ENCODE data around the gene SPON1.
"Not testable (repeated sequence)": the region's sequence is repeated elsewhere in the genome, so short reads cannot be mapped to it uniquely, and the experiment has no call there.

The SPON1 gene

GRCh38 chr11:13929395-13929891 is 33.1 kb upstream of the SPON1 start:
- TF ChIP-seq FOXA1 (IDR thresholded peaks at IDR 0.05), result no peak
- TF ChIP-seq SUZ12 (IDR thresholded peaks at IDR 0.05), result no peak
- no peak for TF ChIP-seq L3MBTL2 (conservative IDR thresholded peaks at IDR 0.05)
- no peak for TF ChIP-seq ZNF384 (IDR thresholded peaks at IDR 0.05)
- TF ChIP-seq TARDBP (IDR thresholded peaks at IDR 0.05), result no peak
- no peak for TF ChIP-seq CTBP1 (IDR thresholded peaks at IDR 0.05; ENCODE audit: borderline replicate concordance)
- no peak for TF ChIP-seq ARNT (IDR thresholded peaks at IDR 0.05)
- DNase-seq (ENCODE audit: extremely low spot score), result no peak
- ChIA-PET CTCF (no interaction called here), POLR2A (no interaction called here)

- no peak for DNase-seq (ENCODE audit: extremely low spot score)
- POLR2A ChIA-PET, result no interaction called here
- CTCF ChIA-PET, result interaction anchor here (0.7 kb wide), 1 partner anchor 228 kb away, joined by 5 read pairs; no protein-coding TSS in a partner anchor
- no peak for TF ChIP-seq CTBP1 (IDR thresholded peaks at IDR 0.05; ENCODE audit: borderline replicate concordance)
- no peak for TF ChIP-seq BHLHE40 (IDR thresholded peaks at IDR 0.05; ENCODE audit: borderline replicate concordance)
- no peak for TF ChIP-seq SUZ12 (IDR thresholded peaks at IDR 0.05)
- TF ChIP-seq TARDBP (IDR thresholded peaks at IDR 0.05), result no peak
- TF ChIP-seq LEF1 (IDR thresholded peaks at IDR 0.05; ENCODE audit: borderline replicate concordance), result no peak
- no peak for TF ChIP-seq ZNF384 (IDR thresholded peaks at IDR 0.05)
- no peak for TF ChIP-seq HDGF (IDR thresholded peaks at IDR 0.05; ENCODE audit: borderline replicate concordance)
Measured at GRCh38 chr11:13931356-13931755, 31.2 kb upstream of the SPON1 start.

DNA sequence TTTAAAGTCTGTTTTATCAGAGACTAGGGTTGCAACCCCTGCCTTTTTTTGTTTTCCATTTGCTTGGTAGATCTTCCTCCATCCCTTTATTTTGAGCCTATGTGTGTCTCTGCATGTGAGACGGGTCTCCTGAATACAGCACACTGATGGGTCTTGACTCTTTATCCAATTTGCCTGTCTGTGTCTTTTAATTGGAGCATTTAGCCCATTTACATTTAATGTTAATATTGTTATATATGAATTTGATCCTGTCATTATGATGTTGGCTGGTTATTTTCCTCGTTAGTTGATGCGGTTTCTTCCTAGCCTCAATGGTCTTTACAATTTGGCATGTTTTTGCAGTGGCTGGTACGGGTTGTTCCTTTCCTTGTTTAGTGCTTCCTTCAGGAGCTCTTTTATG is 25.4 kb upstream of the SPON1 start:
- POLR2A ChIA-PET; CTCF ChIA-PET; DNase-seq (ENCODE audit: extremely low spot score): not testable (repeated sequence)

DNA sequence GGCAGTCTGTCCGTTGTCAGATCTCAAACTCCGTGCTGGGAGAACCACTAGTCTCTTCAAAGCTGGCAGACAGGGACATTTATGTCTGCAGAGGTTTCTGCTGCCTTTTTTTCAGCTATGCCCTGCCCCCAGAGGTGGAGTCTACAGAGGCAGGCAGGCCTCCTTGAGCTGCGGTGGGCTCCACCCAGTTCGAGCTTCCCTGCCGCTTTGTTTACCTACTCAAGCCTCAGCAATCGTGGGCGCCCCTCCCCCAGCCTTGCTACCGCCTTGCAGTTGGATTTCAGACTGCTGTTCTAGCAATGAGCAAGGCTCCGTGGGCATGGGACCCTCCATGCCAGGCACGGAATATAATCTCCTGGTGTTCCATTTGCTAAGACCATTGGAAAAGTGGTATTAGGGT is 23.7 kb upstream of the SPON1 start:
- DNase-seq (ENCODE audit: extremely low spot score); CTCF ChIA-PET; POLR2A ChIA-PET: not testable (repeated sequence)

DNA sequence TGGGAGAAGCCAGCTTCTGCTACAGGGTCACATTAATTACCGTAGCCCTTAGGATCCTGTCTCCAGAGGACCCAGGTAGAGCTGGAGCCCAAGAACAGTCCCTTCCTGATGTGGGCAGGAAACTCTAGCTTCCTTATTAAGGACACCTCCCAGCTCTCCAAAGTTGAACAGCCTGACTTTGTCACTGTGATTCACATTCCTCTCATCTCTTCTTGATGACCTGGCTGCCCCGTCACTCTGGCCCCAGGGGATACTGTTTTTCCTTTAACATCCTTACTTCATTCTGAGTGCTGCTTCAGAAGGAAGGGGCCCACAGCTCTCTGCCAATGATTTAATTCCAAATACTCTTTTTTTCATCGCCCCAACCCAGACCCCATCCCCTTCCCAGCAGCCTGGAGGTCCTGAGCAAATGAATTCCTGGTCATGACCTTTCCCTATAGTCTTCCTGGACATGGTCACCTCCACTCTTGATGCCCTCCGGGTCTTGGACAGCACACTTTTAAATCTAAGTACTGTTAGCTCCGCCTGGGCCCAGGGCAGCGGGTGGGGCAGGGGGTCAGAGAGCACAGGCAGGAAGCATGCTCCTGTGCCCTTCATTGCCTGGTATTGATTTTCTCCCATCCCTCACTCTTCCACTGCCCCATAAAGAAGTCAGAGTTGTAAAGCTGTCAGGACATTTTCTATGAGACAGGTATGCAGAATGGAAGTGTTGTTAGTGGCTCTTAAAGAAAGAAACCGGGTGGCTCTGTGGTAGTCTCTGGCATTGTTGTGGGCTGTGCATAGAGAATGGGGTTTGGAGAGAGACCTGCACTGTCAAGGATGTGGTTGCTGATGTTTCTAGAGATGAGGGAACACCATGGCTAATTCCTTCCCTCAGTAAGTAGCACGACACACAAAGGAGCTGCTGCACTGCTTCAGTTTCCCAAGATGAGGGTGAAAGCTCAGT is 22.3 kb upstream of the SPON1 start:
- ChIA-PET CTCF (interaction anchor here (1.4 kb wide), 1 partner anchor 8 kb away, joined by 3 read pairs; no protein-coding TSS in a partner anchor), POLR2A (no interaction called here)
- TF ChIP-seq ARNT (IDR thresholded peaks at IDR 0.05), result no peak
- TF ChIP-seq FOXK2 (IDR thresholded peaks at IDR 0.05), result no peak
- TF ChIP-seq FOXA1 (IDR thresholded peaks at IDR 0.05), result no peak
- no peak for TF ChIP-seq ZNF384 (IDR thresholded peaks at IDR 0.05)
- TF ChIP-seq ELF4 (IDR thresholded peaks at IDR 0.05), result no peak
- no peak for TF ChIP-seq L3MBTL2 (conservative IDR thresholded peaks at IDR 0.05)
- no peak for TF ChIP-seq TARDBP (IDR thresholded peaks at IDR 0.05)
- TF ChIP-seq, protein P1, sequence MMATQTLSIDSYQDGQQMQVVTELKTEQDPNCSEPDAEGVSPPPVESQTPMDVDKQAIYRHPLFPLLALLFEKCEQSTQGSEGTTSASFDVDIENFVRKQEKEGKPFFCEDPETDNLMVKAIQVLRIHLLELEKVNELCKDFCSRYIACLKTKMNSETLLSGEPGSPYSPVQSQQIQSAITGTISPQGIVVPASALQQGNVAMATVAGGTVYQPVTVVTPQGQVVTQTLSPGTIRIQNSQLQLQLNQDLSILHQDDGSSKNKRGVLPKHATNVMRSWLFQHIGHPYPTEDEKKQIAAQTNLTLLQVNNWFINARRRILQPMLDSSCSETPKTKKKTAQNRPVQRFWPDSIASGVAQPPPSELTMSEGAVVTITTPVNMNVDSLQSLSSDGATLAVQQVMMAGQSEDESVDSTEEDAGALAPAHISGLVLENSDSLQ (IDR thresholded peaks at IDR 0.05), result no peak
- TF ChIP-seq LEF1 (IDR thresholded peaks at IDR 0.05; ENCODE audit: borderline replicate concordance), result no peak

DNA sequence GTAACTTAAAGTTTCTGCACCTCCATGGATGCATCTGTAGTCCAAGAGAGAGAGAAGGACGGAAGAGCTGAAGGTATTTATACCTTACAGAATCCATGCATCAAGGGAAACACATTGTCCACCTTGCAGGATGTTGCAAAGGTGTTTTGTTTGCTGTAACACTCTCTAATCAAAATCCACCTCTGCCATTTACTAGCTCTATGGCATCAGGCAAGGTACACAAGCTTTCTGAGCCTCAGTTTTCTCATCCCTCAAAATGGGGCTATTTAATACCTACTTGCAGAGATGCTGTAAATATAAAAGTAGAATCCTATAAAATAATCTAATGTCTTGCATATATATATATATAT is 21.6 kb upstream of the SPON1 start:
- TF ChIP-seq TARDBP (IDR thresholded peaks at IDR 0.05) (no peak), HDGF (IDR thresholded peaks at IDR 0.05; ENCODE audit: borderline replicate concordance) (no peak), SUZ12 (IDR thresholded peaks at IDR 0.05) (no peak), ZNF384 (IDR thresholded peaks at IDR 0.05) (no peak), CTBP1 (IDR thresholded peaks at IDR 0.05; ENCODE audit: borderline replicate concordance) (no peak), NFRKB (IDR thresholded peaks at IDR 0.05) (no peak), BHLHE40 (IDR thresholded peaks at IDR 0.05; ENCODE audit: borderline replicate concordance) (no peak), LEF1 (IDR thresholded peaks at IDR 0.05; ENCODE audit: borderline replicate concordance) (no peak), ELF4 (IDR thresholded peaks at IDR 0.05) (no peak), FOXM1 (IDR thresholded peaks at IDR 0.05; ENCODE audit: borderline replicate concordance) (no peak), FOXA1 (IDR thresholded peaks at IDR 0.05) (no peak), L3MBTL2 (conservative IDR thresholded peaks at IDR 0.05) (no peak), FOXK2 (IDR thresholded peaks at IDR 0.05) (no peak), ARNT (IDR thresholded peaks at IDR 0.05) (no peak), SP1 (IDR thresholded peaks at IDR 0.05) (no peak)
- TF ChIP-seq, protein P1 (IDR thresholded peaks at IDR 0.05), result no peak
- CTCF ChIA-PET, result interaction anchor here (1.4 kb wide), 1 partner anchor 7 kb away, joined by 3 read pairs; no protein-coding TSS in a partner anchor
- DNase-seq (ENCODE audit: extremely low spot score), result no peak
- POLR2A ChIA-PET, result no interaction called here

More for the DNA sequence above, 22.3 kb upstream of the SPON1 start:
- no peak for DNase-seq (ENCODE audit: extremely low spot score)

- no peak for DNase-seq (ENCODE audit: extremely low spot score)
- TF ChIP-seq LEF1 (IDR thresholded peaks at IDR 0.05; ENCODE audit: borderline replicate concordance) (no peak), SP1 (IDR thresholded peaks at IDR 0.05) (no peak), FOXK2 (IDR thresholded peaks at IDR 0.05) (no peak), NFRKB (IDR thresholded peaks at IDR 0.05) (no peak), HDGF (IDR thresholded peaks at IDR 0.05; ENCODE audit: borderline replicate concordance) (no peak), FOXA1 (IDR thresholded peaks at IDR 0.05) (no peak), BHLHE40 (IDR thresholded peaks at IDR 0.05; ENCODE audit: borderline replicate concordance) (no peak), L3MBTL2 (conservative IDR thresholded peaks at IDR 0.05) (no peak), ARNT (IDR thresholded peaks at IDR 0.05) (no peak), SUZ12 (IDR thresholded peaks at IDR 0.05) (no peak), CTBP1 (IDR thresholded peaks at IDR 0.05; ENCODE audit: borderline replicate concordance) (no peak), ELF4 (IDR thresholded peaks at IDR 0.05) (no peak), TARDBP (IDR thresholded peaks at IDR 0.05) (no peak), ZNF384 (IDR thresholded peaks at IDR 0.05) (no peak), FOXM1 (IDR thresholded peaks at IDR 0.05; ENCODE audit: borderline replicate concordance) (no peak)
- TF ChIP-seq, protein P1 (IDR thresholded peaks at IDR 0.05), result no peak
- CTCF ChIA-PET, result no interaction called here
- POLR2A ChIA-PET, result no interaction called here
Measured at GRCh38 chr11:13941775-13942174, 20.7 kb upstream of the SPON1 start.
